Sigmoid colon (tissue), 7 donors: Measurements from ENCODE around the gene IL10RA. TPM values are rescaled to one million over a fixed set of nuclear protein-coding genes. Genes with fewer than 3 reads are reported as not detected.

Experiments used
- DNase-seq: peaks from one replicate; pipeline ENCODE4 v3.0.0-alpha.2; 2019
- H3K27ac ChIP-seq, 4 donors: fragments of 200-600 bp; sonication (generic); one replicate each; pipeline ENCODE4 v1.5.1; 2016 to 2019; ENCODE audit warnings: mild to moderate bottlenecking in 1 of 4
- H3K27me3 ChIP-seq, 3 donors: fragments of 200-600 bp; sonication (generic); one replicate each; pipeline ENCODE4 v1.5.1; 2019; ENCODE audit warnings: mild to moderate bottlenecking in 1 of 3
- H3K36me3 ChIP-seq, 4 donors: fragments of 200-600 bp; sonication (generic); one replicate each; pipeline ENCODE4 v1.5.1; 2016 to 2019
- H3K4me1 ChIP-seq, 4 donors: fragments of 200-600 bp; sonication (generic); one replicate each; pipeline ENCODE4 v1.5.1; 2017 to 2019
- H3K4me3 ChIP-seq, 4 donors: fragments of 200-600 bp; sonication (generic); one replicate each; pipeline ENCODE4 v1.5.1; 2017 to 2019; ENCODE audit warnings: mild to moderate bottlenecking in 2 of 4, moderate library complexity in 1 of 4
- H3K9me3 ChIP-seq, 4 donors: fragments of 200-600 bp in 3 of 4; sonication (generic) in 3 of 4; one replicate each; pipeline versions ENCODE4 v1.5.1 to v1.6.1; 2013 to 2019
- CTCF ChIP-seq, 4 experiments: fragments of 450-650 bp in 3 of 4; fragments of 200-600 bp in 1 of 4; IDR thresholded peaks; one replicate each; pipeline ENCODE4 v1.5.1; 2016 to 2019; ENCODE audit warnings: antibody characterized with exemption in 4 of 4, mild to moderate bottlenecking in 3 of 4, moderate library complexity in 2 of 4
- EP300 ChIP-seq, 4 donors: sonication (generic); formaldehyde crosslinking; IDR thresholded peaks; one replicate each; pipeline ENCODE4 v1.6.1; 2017; ENCODE audit warnings: antibody characterized with exemption in 4 of 4
- POLR2A ChIP-seq, 2 donors: fragments of 450-650 bp; IDR thresholded peaks; one replicate each; pipeline ENCODE4 v1.6.1; 2016; ENCODE audit warnings: antibody characterized with exemption in 2 of 2, mild to moderate bottlenecking in 2 of 2, moderate library complexity in 2 of 2
- POLR2AphosphoS5 ChIP-seq, 4 donors: sonication (generic); formaldehyde crosslinking; IDR thresholded peaks; one replicate each; pipeline ENCODE4 v1.6.1; 2017; ENCODE audit warnings: antibody characterized with exemption in 4 of 4
- WGBS, 2 donors: extraction: QIAGEN DNeasy Blood & Tissue Kit; methylation state at CpG; one replicate each; pipeline ENCODE4 v1.1.7; 2013; 5-methylcytosine and 5-hydroxymethylcytosine counted together
- intact Hi-C: fragments of 100-400 bp; cut with DNase I; formaldehyde crosslinking; loops from one replicate; pipeline ENCODE4 v1.15.1; 2023
- polyA plus RNA-seq, 3 donors: library from polyadenylated mRNA; stranded (reverse); fragments of 200-250 nt; gene quantifications; one replicate each; pipeline ENCODE4 v1.2.3, GENCODE V29; 2013
- total RNA-seq, 4 donors: library from RNA; depleted of rRNA; stranded (reverse); fragments of >200 nt; gene quantifications; one replicate each; pipeline ENCODE4 v1.1.0, GENCODE V29; 2016
- donor health status: healthy with polysubstance abuse.
- donor health status: Bipolar disorder and iron deficiency.
- donor health status: healthy.

The IL10RA gene
- total and polyA plus RNA-seq, 7 donors = 4.2 to 29.6 (median 14.8) TPM

DNA sequence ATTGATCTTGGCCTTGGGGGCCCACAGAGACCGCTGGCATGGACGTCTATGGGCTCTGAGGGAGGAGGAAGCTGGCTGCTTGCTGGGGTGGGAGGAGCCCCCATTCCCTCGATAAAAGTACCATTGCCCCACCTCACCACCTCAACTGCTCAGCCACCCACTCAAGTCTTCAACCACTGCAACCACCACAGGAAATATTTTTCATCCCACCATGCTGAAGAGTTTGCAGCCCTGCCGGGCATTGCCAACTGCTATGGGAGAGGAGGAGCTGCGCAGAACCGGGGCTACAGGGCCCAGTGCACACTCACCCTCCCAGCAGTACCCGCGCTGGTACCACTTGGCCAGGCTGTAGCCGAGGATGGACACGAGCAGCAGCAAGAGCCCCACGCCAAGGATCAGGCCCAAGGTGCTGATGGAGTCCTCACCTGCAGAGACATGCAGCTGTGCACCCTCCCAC, 29.2 kb downstream of the IL10RA start:
- Histone ChIP-seq H3K4me1 (no peaks in the 10 kb centered on the region), H3K4me3 (no peak overlapping the region), H3K9me3 (no peaks in the 10 kb centered on the region), H3K27ac (no peak overlapping the region), H3K36me3 (no peaks in the 10 kb centered on the region), H3K27me3 (peaks cover 0 to 5% (median 3%) of the 10 kb centered on the region in 3 donors)
- DNase-seq = no peak
- intact Hi-C loops = no loop called here
- TF ChIP-seq POLR2AphosphoS5 (IDR thresholded peaks at IDR 0.05) = no peak
- no peak for TF ChIP-seq CTCF (IDR thresholded peaks at IDR 0.05)
- TF ChIP-seq EP300 (IDR thresholded peaks at IDR 0.05) = no peak
- no peak for TF ChIP-seq POLR2A (IDR thresholded peaks at IDR 0.05)
- WGBS, 2 donors = 58 to 80% methylated on average over 11 of the region's 11 CpGs

- no peaks in the 10 kb centered on the region for H3K4me1 ChIP-seq
- no peak for DNase-seq
- intact Hi-C loops = no loop called here
- no peaks in the 10 kb centered on the region for H3K9me3 ChIP-seq
- WGBS, 2 donors = 50 to 84% methylated on average over 4 of the region's 4 CpGs
- H3K27me3 ChIP-seq = peaks cover 0 to 5% (median 3%) of the 10 kb centered on the region in 3 donors
- H3K4me3 ChIP-seq = no peak overlapping the region
- H3K36me3 ChIP-seq = no peaks in the 10 kb centered on the region
- no peak for TF ChIP-seq CTCF (IDR thresholded peaks at IDR 0.05)
- no peak for TF ChIP-seq EP300 (IDR thresholded peaks at IDR 0.05)
- no peak for TF ChIP-seq POLR2AphosphoS5 (IDR thresholded peaks at IDR 0.05)
- TF ChIP-seq POLR2A (IDR thresholded peaks at IDR 0.05) = no peak
- no peak overlapping the region for H3K27ac ChIP-seq
These were observed 29.9 kb downstream of the IL10RA start for GRCh38 chr11:118016104-118016503.

GRCh38 chr11:118017111-118017510, 30.9 kb downstream of the IL10RA start:
- no peaks in the 10 kb centered on the region for H3K4me1 ChIP-seq
- intact Hi-C loops = no loop called here
- no peak overlapping the region for H3K27ac ChIP-seq
- H3K27me3 ChIP-seq = peaks cover 0 to 5% (median 3%) of the 10 kb centered on the region in 3 donors
- no peak for DNase-seq
- no peak for TF ChIP-seq EP300 (IDR thresholded peaks at IDR 0.05)
- no peak for TF ChIP-seq POLR2A (IDR thresholded peaks at IDR 0.05)
- TF ChIP-seq CTCF (IDR thresholded peaks at IDR 0.05) = no peak
- TF ChIP-seq POLR2AphosphoS5 (IDR thresholded peaks at IDR 0.05) = no peak
- no peaks in the 10 kb centered on the region for H3K9me3 ChIP-seq
- no peak overlapping the region for H3K4me3 ChIP-seq
- 88 to 90% methylated on average over 3 of the region's 3 CpGs for WGBS, 2 donors
- H3K36me3 ChIP-seq = no peaks in the 10 kb centered on the region

- Histone ChIP-seq H3K9me3 (no peaks in the 10 kb centered on the region), H3K27me3 (peaks cover 0 to 5% (median 3%) of the 10 kb centered on the region in 3 donors), H3K4me1 (no peaks in the 10 kb centered on the region), H3K36me3 (no peaks in the 10 kb centered on the region), H3K4me3 (no peak overlapping the region), H3K27ac (no peak overlapping the region)
- no peak for DNase-seq
- no peak for TF ChIP-seq EP300 (IDR thresholded peaks at IDR 0.05)
- TF ChIP-seq POLR2A (IDR thresholded peaks at IDR 0.05) = no peak
- no peak for TF ChIP-seq CTCF (IDR thresholded peaks at IDR 0.05)
- TF ChIP-seq POLR2AphosphoS5 (IDR thresholded peaks at IDR 0.05) = no peak
- intact Hi-C loops = no loop called here
- 63 to 73% methylated on average over 4 of the region's 4 CpGs for WGBS, 2 donors
These were observed 31.6 kb downstream of the IL10RA start for GRCh38 chr11:118017631-118018315.
